ENCODE measurements around the gene TAF3.

The TAF3 gene

GRCh38 chr10:7813481-7813880 lies 4.8 kb upstream of the TAF3 start:
- DNase-seq, result no peak

GRCh38 chr10:7817576-7817975 lies 729 bp upstream of the TAF3 start:
- no peak for DNase-seq

- DNase-seq, result no peak
These were observed 366 bp upstream of the TAF3 start for GRCh38 chr10:7817984-7818294.

- peak; percentile 2 for DNase-seq
These were observed 786 bp downstream of the TAF3 start for GRCh38 chr10:7819121-7819460.

GRCh38 chr10:7824251-7824650 lies 5.9 kb downstream of the TAF3 start:
- no peak for DNase-seq

GRCh38 chr10:7826971-7827370 lies 8.7 kb downstream of the TAF3 start:
- DNase-seq, result no peak

GRCh38 chr10:7829289-7829834 lies 11.1 kb downstream of the TAF3 start:
- DNase-seq, result no peak

- no peak for DNase-seq
These were observed 13.8 kb downstream of the TAF3 start for GRCh38 chr10:7832060-7832459.

- no peak for DNase-seq
These were observed 14.9 kb downstream of the TAF3 start for GRCh38 chr10:7833210-7833609.

- DNase-seq, result no peak
These were observed 16.0 kb downstream of the TAF3 start for GRCh38 chr10:7834262-7834661.

GRCh38 chr10:7836571-7836970 lies 18.3 kb downstream of the TAF3 start:
- no peak for DNase-seq

GRCh38 chr10:7846591-7846990 lies 28.3 kb downstream of the TAF3 start:
- no peak for DNase-seq

GRCh38 chr10:7853226-7853842 lies 35.0 kb downstream of the TAF3 start:
- no peak for DNase-seq

- no peak for DNase-seq
These were observed 35.6 kb downstream of the TAF3 start for GRCh38 chr10:7853890-7854289.

- no peak for DNase-seq
These were observed 36.9 kb downstream of the TAF3 start for GRCh38 chr10:7855205-7855604.

GRCh38 chr10:7856678-7857077 lies 38.4 kb downstream of the TAF3 start:
- DNase-seq, result no peak

GRCh38 chr10:7857262-7857661 lies 39.0 kb downstream of the TAF3 start:
- DNase-seq, result no peak

GRCh38 chr10:7861509-7862120 lies 43.3 kb downstream of the TAF3 start:
- DNase-seq, result no peak

GRCh38 chr10:7862121-7862514 lies 43.8 kb downstream of the TAF3 start:
- no peak for DNase-seq

- no peak for DNase-seq
These were observed 47.9 kb downstream of the TAF3 start for GRCh38 chr10:7866176-7866575.

GRCh38 chr10:7872041-7872442 lies 53.7 kb downstream of the TAF3 start:
- no peak for DNase-seq

GRCh38 chr10:7874864-7875263 lies 56.6 kb downstream of the TAF3 start:
- no peak for DNase-seq

- no peak for DNase-seq
These were observed 58.3 kb downstream of the TAF3 start for GRCh38 chr10:7876541-7877127.

GRCh38 chr10:7881119-7881518 lies 62.8 kb downstream of the TAF3 start:
- no peak for DNase-seq

GRCh38 chr10:7886056-7886455 lies 67.8 kb downstream of the TAF3 start:
- no peak for DNase-seq
